Measurements from ENCODE around the gene IFRD2.

- TF ChIP-seq, protein P1, sequence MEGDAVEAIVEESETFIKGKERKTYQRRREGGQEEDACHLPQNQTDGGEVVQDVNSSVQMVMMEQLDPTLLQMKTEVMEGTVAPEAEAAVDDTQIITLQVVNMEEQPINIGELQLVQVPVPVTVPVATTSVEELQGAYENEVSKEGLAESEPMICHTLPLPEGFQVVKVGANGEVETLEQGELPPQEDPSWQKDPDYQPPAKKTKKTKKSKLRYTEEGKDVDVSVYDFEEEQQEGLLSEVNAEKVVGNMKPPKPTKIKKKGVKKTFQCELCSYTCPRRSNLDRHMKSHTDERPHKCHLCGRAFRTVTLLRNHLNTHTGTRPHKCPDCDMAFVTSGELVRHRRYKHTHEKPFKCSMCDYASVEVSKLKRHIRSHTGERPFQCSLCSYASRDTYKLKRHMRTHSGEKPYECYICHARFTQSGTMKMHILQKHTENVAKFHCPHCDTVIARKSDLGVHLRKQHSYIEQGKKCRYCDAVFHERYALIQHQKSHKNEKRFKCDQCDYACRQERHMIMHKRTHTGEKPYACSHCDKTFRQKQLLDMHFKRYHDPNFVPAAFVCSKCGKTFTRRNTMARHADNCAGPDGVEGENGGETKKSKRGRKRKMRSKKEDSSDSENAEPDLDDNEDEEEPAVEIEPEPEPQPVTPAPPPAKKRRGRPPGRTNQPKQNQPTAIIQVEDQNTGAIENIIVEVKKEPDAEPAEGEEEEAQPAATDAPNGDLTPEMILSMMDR (IDR thresholded peaks at IDR 0.05), result no peak
- no peak for TF ChIP-seq POLR2A (IDR thresholded peaks at IDR 0.05)
These were observed 22.1 kb upstream of the IFRD2 start for GRCh38 chr3:50314342-50314741.
